OCI-LY7 (cell line): Measurements from ENCODE around the gene PRELID2. TPM values are rescaled to one million over a fixed set of nuclear protein-coding genes. Genes with fewer than 3 reads are reported as not detected.

Experiments
- BruUV-seq: library from RNA; stranded (reverse); fragments of 400-500 nt; replicated peaks from 2 replicates; lab custom pipeline; 2021; lab: Mats Ljungman, UMichigan
- CTCF ChIA-PET: fragments of 300-600 bp; sonication (Branson Sonifier 250); formaldehyde crosslinking; loops from one replicate; lab custom pipeline; 2022; ENCODE audit warnings: antibody characterized with exemption; ENCODE audit not compliant: unreplicated experiment; lab: Charles Lee
- POLR2A ChIA-PET: fragments of 300-600 bp; sonication (Branson Sonifier 250); formaldehyde crosslinking; loops from one replicate; lab custom pipeline; 2022; ENCODE audit warnings: antibody characterized with exemption; lab: Charles Lee
- DNase-seq: peaks from one replicate; pipeline ENCODE4 v3.0.0-alpha.2; 2015; ENCODE audit warnings: low spot score
- H2AFZ ChIP-seq: fragments of 200-600 bp; sonication (generic), shearing (Covaris generic); 2 replicates; pipeline ENCODE4 v1.6.1; 2014; ENCODE audit warnings: mild to moderate bottlenecking, antibody characterized with exemption, low read length, moderate library complexity
- H3K27ac ChIP-seq: fragments of 200-600 bp; sonication (generic); 2 replicates; pipeline ENCODE4 v1.5.1; 2014; ENCODE audit warnings: mixed run types, low read depth, mild to moderate bottlenecking, moderate library complexity, low read length, inconsistent platforms; ENCODE audit not compliant: poor library complexity, severe bottlenecking
- H3K36me3 ChIP-seq: fragments of 200-600 bp; sonication (generic); 2 replicates; pipeline ENCODE4 v1.6.1; 2014; ENCODE audit warnings: mild to moderate bottlenecking, antibody characterized with exemption, low read length, moderate library complexity, mixed read lengths; ENCODE audit not compliant: insufficient read depth
- H3K4me1 ChIP-seq: fragments of 200-600 bp; sonication (generic); 2 replicates; pipeline ENCODE4 v1.5.1; 2014; ENCODE audit warnings: mild to moderate bottlenecking, low read length; ENCODE audit not compliant: insufficient read depth, poor library complexity, severe bottlenecking
- H3K4me2 ChIP-seq: fragments of 200-600 bp; sonication (generic); 2 replicates; pipeline ENCODE4 v1.6.1; 2014; ENCODE audit warnings: mild to moderate bottlenecking, low read length
- H3K4me3 ChIP-seq: fragments of 200-600 bp; sonication (generic); 2 replicates; pipeline ENCODE4 v1.5.1; 2014; ENCODE audit warnings: mild to moderate bottlenecking, low read depth, low read length; ENCODE audit not compliant: poor library complexity, severe bottlenecking
- H3K79me2 ChIP-seq: fragments of 200-600 bp; sonication (generic); 2 replicates; pipeline ENCODE4 v1.6.1; 2016; ENCODE audit warnings: low read depth, mild to moderate bottlenecking, low read length, moderate library complexity, mixed read lengths; ENCODE audit not compliant: insufficient read depth
- H3K9me2 ChIP-seq: fragments of 200-600 bp; sonication (generic); 2 replicates; pipeline ENCODE4 v1.6.1; 2016; ENCODE audit warnings: mild to moderate bottlenecking, low read length, mixed read lengths; ENCODE audit not compliant: insufficient read depth
- H3K9me3 ChIP-seq: fragments of 200-600 bp; sonication (generic); 2 replicates; pipeline ENCODE4 v1.6.1; 2014; ENCODE audit warnings: mild to moderate bottlenecking, mixed run types, low read length, mixed read lengths
- H4K20me1 ChIP-seq: fragments of 200-600 bp; sonication (generic); 2 replicates; pipeline ENCODE4 v1.6.1; 2014; ENCODE audit warnings: mild to moderate bottlenecking, antibody characterized with exemption, low read length, moderate library complexity, mixed read lengths; ENCODE audit not compliant: insufficient read depth
- CTCF ChIP-seq: fragments of 200-600 bp; sonication (generic); conservative IDR thresholded peaks from 2 replicates; pipeline ENCODE4 v1.5.1; 2014; ENCODE audit warnings: mild to moderate bottlenecking, antibody characterized with exemption, low read length, moderate library complexity, mixed read lengths
- EZH2phosphoT487 ChIP-seq: fragments of 200-600 bp; sonication (generic); IDR thresholded peaks from 2 replicates; pipeline ENCODE4 v1.6.1; 2018; ENCODE audit warnings: low read depth, borderline replicate concordance, mild to moderate bottlenecking, mixed run types, antibody characterized with exemption, low read length, moderate library complexity, mixed read lengths
- intact Hi-C: fragments of 100-400 bp; cut with micrococcal nuclease; formaldehyde crosslinking; loops from one replicate; pipeline ENCODE4 v1.10.0; 2022; ENCODE audit not compliant: unreplicated experiment
- total RNA-seq, 2 experiments: library from RNA; depleted of rRNA in 1 of 2; stranded (reverse); fragments of >200 nt in 1 of 2; shearing (Covaris generic) in 1 of 2; gene quantifications; 2 replicates each; pipeline ENCODE4 v1.2.3, GENCODE V29; 2014 to 2022

PRELID2 gene
- total RNA-seq, 2 experiments from 2014 or later = 1.4 to 9.5 TPM

GRCh38 chr5:145712245-145712644 is 122.9 kb downstream of the PRELID2 start:
- Histone ChIP-seq H3K4me1 (no peaks in the 10 kb centered on the region), H3K36me3 (no peaks in the 10 kb centered on the region), H3K9me3 (no peaks in the 10 kb centered on the region), H3K4me2 (no peak overlapping the region), H3K4me3 (no peak overlapping the region), H3K27ac (no peak overlapping the region), H3K79me2 (no peaks in the 10 kb centered on the region), H4K20me1 (no peaks in the 10 kb centered on the region), H3K9me2 (no peaks in the 10 kb centered on the region), H2AFZ (no peak overlapping the region)
- no peak for DNase-seq
- intact Hi-C loops = no loop called here
- no TSS peak for BruUV-seq
- ChIA-PET CTCF (no interaction called here), POLR2A (interaction anchor here (1.0 to 1.6 kb wide), 2 partner anchors 8 to 10 kb away, joined by 3 read pairs; no protein-coding TSS in a partner anchor)
- TF ChIP-seq EZH2phosphoT487 = no peak
- TF ChIP-seq CTCF = no peak

- Histone ChIP-seq H4K20me1 (no peaks in the 10 kb centered on the region), H3K9me3 (no peaks in the 10 kb centered on the region), H3K79me2 (no peaks in the 10 kb centered on the region), H3K4me3 (no peak overlapping the region), H3K36me3 (no peaks in the 10 kb centered on the region), H3K4me1 (no peaks in the 10 kb centered on the region), H3K4me2 (no peak overlapping the region), H3K9me2 (no peaks in the 10 kb centered on the region), H2AFZ (no peak overlapping the region), H3K27ac (no peak overlapping the region)
- no peak for DNase-seq
- TF ChIP-seq EZH2phosphoT487 = no peak
- ChIA-PET CTCF (no interaction called here), POLR2A (interaction anchor here (1.0 kb wide), 1 partner anchor 11 kb away, joined by 3 read pairs; no protein-coding TSS in a partner anchor)
- intact Hi-C loops = no loop called here
- no TSS peak for BruUV-seq
Observed at GRCh38 chr5:145711417-145711816, 123.7 kb downstream of the PRELID2 start.

Other genes with a start within 250 kb of the PRELID2 start
- not detected in 2 replicates for gene GRXCR2, start 37.7 kb upstream of the PRELID2 start, total RNA-seq (2014; rRNA removed; shearing (Covaris generic))
- gene GRXCR2, start 37.7 kb upstream of the PRELID2 start, total RNA-seq (2022) = not detected in 2 replicates
- not detected in 2 replicates for gene SH3RF2, start 101.2 kb upstream of the PRELID2 start, total RNA-seq (2014; rRNA removed; shearing (Covaris generic))
- gene SH3RF2, start 101.2 kb upstream of the PRELID2 start, total RNA-seq (2022) = not detected in 2 replicates